Mucosa of stomach (tissue), 1 donor: ENCODE data around the gene BRD2.
A peak's percentile ranks its signal among the peaks of the same experiment; 100 is the strongest.

Source experiments
- H3K27me3 ChIP-seq: one replicate; pipeline ENCODE4 v1.7.0; 2013; ENCODE audit warnings: mild to moderate bottlenecking, low read length; ENCODE audit not compliant: control insufficient read depth, insufficient read depth
- H3K36me3 ChIP-seq: one replicate; pipeline ENCODE4 v1.7.0; 2013; ENCODE audit warnings: low read length; ENCODE audit not compliant: control insufficient read depth, insufficient read depth
- H3K4me1 ChIP-seq: one replicate; pipeline ENCODE4 v1.7.0; 2013; ENCODE audit warnings: mild to moderate bottlenecking, low read length; ENCODE audit not compliant: control insufficient read depth, insufficient read depth
- H3K4me3 ChIP-seq: one replicate; pipeline ENCODE4 v1.7.0; 2013; ENCODE audit warnings: low read length
- H3K9ac ChIP-seq: one replicate; pipeline ENCODE4 v1.7.0; 2013; ENCODE audit warnings: mild to moderate bottlenecking, low read length, moderate library complexity
- H3K9me3 ChIP-seq: one replicate; pipeline ENCODE4 v1.7.0; 2013; ENCODE audit warnings: mild to moderate bottlenecking, low read length, moderate library complexity; ENCODE audit not compliant: control insufficient read depth
- donor health status: Pancreatic carcinoma.

The BRD2 gene

GRCh38 chr6:32970413-32971241 is 2.2 kb downstream of the BRD2 start:
- Histone ChIP-seq H3K4me3 (peak overlapping the region; percentile 90), H3K9me3 (no peaks in the 10 kb centered on the region), H3K4me1 (peaks cover 24% of the 10 kb centered on the region), H3K36me3 (peaks cover 25% of the 10 kb centered on the region), H3K27me3 (no peaks in the 10 kb centered on the region), H3K9ac (peak overlapping the region; percentile 99)

GRCh38 chr6:32971242-32971580 is 2.8 kb downstream of the BRD2 start:
- Histone ChIP-seq H3K4me1 (peaks cover 30% of the 10 kb centered on the region), H3K36me3 (peaks cover 25% of the 10 kb centered on the region), H3K4me3 (peak overlapping the region; percentile 77), H3K9me3 (no peaks in the 10 kb centered on the region), H3K27me3 (no peaks in the 10 kb centered on the region), H3K9ac (peak overlapping the region; percentile 99)

- H3K4me1 ChIP-seq = peaks cover 34% of the 10 kb centered on the region
- H3K9me3 ChIP-seq = no peaks in the 10 kb centered on the region
- H3K27me3 ChIP-seq = no peaks in the 10 kb centered on the region
These were observed 3.4 kb downstream of the BRD2 start for GRCh38 chr6:32971581-32972352.

GRCh38 chr6:32972353-32973143 is 4.2 kb downstream of the BRD2 start:
- H3K27me3 ChIP-seq = no peaks in the 10 kb centered on the region
- H3K4me1 ChIP-seq = peaks cover 34% of the 10 kb centered on the region
- peaks cover 27% of the 10 kb centered on the region for H3K36me3 ChIP-seq
- no peaks in the 10 kb centered on the region for H3K9me3 ChIP-seq
- peak overlapping the region; percentile 81 for H3K9ac ChIP-seq
- H3K4me3 ChIP-seq = peak overlapping the region; percentile 82

More at GRCh38 chr6:32971581-32972352, 3.4 kb downstream of the BRD2 start:
- peaks cover 25% of the 10 kb centered on the region for H3K36me3 ChIP-seq
- peak overlapping the region; percentile 99 for H3K9ac ChIP-seq
- peak overlapping the region; percentile 82 for H3K4me3 ChIP-seq

GRCh38 chr6:32973144-32974015 is 5.0 kb downstream of the BRD2 start:
- Histone ChIP-seq H3K4me3 (peak overlapping the region; percentile 82), H3K27me3 (no peaks in the 10 kb centered on the region), H3K36me3 (peaks cover 35% of the 10 kb centered on the region), H3K4me1 (peaks cover 43% of the 10 kb centered on the region), H3K9ac (peak overlapping the region; percentile 81), H3K9me3 (no peaks in the 10 kb centered on the region)

GRCh38 chr6:32974016-32974333 is 5.6 kb downstream of the BRD2 start:
- Histone ChIP-seq H3K4me3 (peak overlapping the region; percentile 82), H3K36me3 (peaks cover 38% of the 10 kb centered on the region), H3K9me3 (no peaks in the 10 kb centered on the region), H3K4me1 (peaks cover 46% of the 10 kb centered on the region), H3K9ac (peak overlapping the region; percentile 81), H3K27me3 (no peaks in the 10 kb centered on the region)

- Histone ChIP-seq H3K4me1 (peaks cover 41% of the 10 kb centered on the region), H3K9me3 (no peaks in the 10 kb centered on the region), H3K27me3 (no peaks in the 10 kb centered on the region), H3K4me3 (peak overlapping the region; percentile 82), H3K36me3 (peaks cover 41% of the 10 kb centered on the region), H3K9ac (peak overlapping the region; percentile 81)
These were observed 6.3 kb downstream of the BRD2 start for GRCh38 chr6:32974541-32975308.

GRCh38 chr6:32975886-32976285 is 7.5 kb downstream of the BRD2 start:
- Histone ChIP-seq H3K36me3 (peaks cover 53% of the 10 kb centered on the region), H3K4me1 (peaks cover 52% of the 10 kb centered on the region), H3K27me3 (no peaks in the 10 kb centered on the region), H3K9ac (no peak overlapping the region), H3K9me3 (no peaks in the 10 kb centered on the region), H3K4me3 (no peak overlapping the region)

GRCh38 chr6:32976334-32977069 is 8.1 kb downstream of the BRD2 start:
- Histone ChIP-seq H3K27me3 (no peaks in the 10 kb centered on the region), H3K9ac (no peak overlapping the region), H3K4me3 (no peak overlapping the region), H3K4me1 (peaks cover 52% of the 10 kb centered on the region), H3K36me3 (peaks cover 54% of the 10 kb centered on the region), H3K9me3 (no peaks in the 10 kb centered on the region)

- Histone ChIP-seq H3K36me3 (peaks cover 52% of the 10 kb centered on the region), H3K4me3 (no peak overlapping the region), H3K4me1 (peaks cover 59% of the 10 kb centered on the region), H3K9ac (no peak overlapping the region), H3K9me3 (no peaks in the 10 kb centered on the region), H3K27me3 (no peaks in the 10 kb centered on the region)
These were observed 9.0 kb downstream of the BRD2 start for GRCh38 chr6:32977272-32977952.
